ENCODE results near the gene HILPDA.

HILPDA gene

GRCh38 chr7:128408709-128409595 lies 46.7 kb upstream of the HILPDA start (continued):
- no peak for TF ChIP-seq POU6F1 (CRISPR knock-in tag; IDR thresholded peaks at IDR 0.05; ENCODE audit: borderline replicate concordance, low read depth)
- TF ChIP-seq PATZ1 (CRISPR knock-in tag; IDR thresholded peaks at IDR 0.05; ENCODE audit: borderline replicate concordance), result no peak

GRCh38 chr7:128409596-128410450 lies 45.9 kb upstream of the HILPDA start, which contains the start of gene IMPDH1:
IMPDH1 (minus strand) TSS chr7:128409982; CDS start chr7:128409901, 81 bp downstream.
- peak; percentile 90 for ATAC-seq
- TF ChIP-seq TOX (CRISPR knock-in tag; IDR thresholded peaks at IDR 0.05; ENCODE audit: borderline replicate concordance), result no peak
- no peak for TF ChIP-seq CREB5 (CRISPR knock-in tag; IDR thresholded peaks at IDR 0.05; ENCODE audit: low read depth)
- peak; percentile 98 for TF ChIP-seq ZFP3 (CRISPR knock-in tag; IDR thresholded peaks at IDR 0.05)

GRCh38 chr7:128410451-128410753 lies 45.3 kb upstream of the HILPDA start:
- no peak for ATAC-seq
- TF ChIP-seq ZNF70 (CRISPR knock-in tag; IDR thresholded peaks at IDR 0.05) (no peak), ISL1 (CRISPR knock-in tag; IDR thresholded peaks at IDR 0.05) (no peak)

- no peak; the same call in 2 of the 3 replicates for ATAC-seq
- peak; percentile 89 for TF ChIP-seq TSHZ2 (CRISPR knock-in tag; IDR thresholded peaks at IDR 0.05)
- peak; percentile 83 for TF ChIP-seq TCF4 (CRISPR knock-in tag; IDR thresholded peaks at IDR 0.05; ENCODE audit: borderline replicate concordance)
- no peak for TF ChIP-seq ZC3H10 (CRISPR knock-in tag; IDR thresholded peaks at IDR 0.05)
Observed at GRCh38 chr7:128415217-128415785, 40.4 kb upstream of the HILPDA start.

- no peak for TF ChIP-seq ARNTL (CRISPR knock-in tag; IDR thresholded peaks at IDR 0.05; ENCODE audit: borderline replicate concordance, low read depth)
- TF ChIP-seq POU6F1 (CRISPR knock-in tag; IDR thresholded peaks at IDR 0.05; ENCODE audit: borderline replicate concordance, low read depth), result no peak
- no peak for TF ChIP-seq ZFP30 (CRISPR knock-in tag; IDR thresholded peaks at IDR 0.05)
- no peak for TF ChIP-seq SNAI2 (CRISPR knock-in tag; IDR thresholded peaks at IDR 0.05)
- no peak for TF ChIP-seq TOX (CRISPR knock-in tag; IDR thresholded peaks at IDR 0.05; ENCODE audit: borderline replicate concordance)
- no peak for TF ChIP-seq BACH2 (CRISPR knock-in tag; IDR thresholded peaks at IDR 0.05; ENCODE audit: borderline replicate concordance)
- TF ChIP-seq CSDC2 (CRISPR knock-in tag; IDR thresholded peaks at IDR 0.05), result no peak
- TF ChIP-seq GLIS3 (CRISPR knock-in tag; IDR thresholded peaks at IDR 0.05), result no peak
- TF ChIP-seq PATZ1 (CRISPR knock-in tag; IDR thresholded peaks at IDR 0.05; ENCODE audit: borderline replicate concordance), result no peak
- no peak for TF ChIP-seq ISL1 (CRISPR knock-in tag; IDR thresholded peaks at IDR 0.05)
- TF ChIP-seq ZFP3 (CRISPR knock-in tag; IDR thresholded peaks at IDR 0.05), result no peak
- no peak for ATAC-seq
Observed at GRCh38 chr7:128417071-128417470, 38.6 kb upstream of the HILPDA start.
